HG03108 (cell line): Measurements from ENCODE around the gene DNMT3A.

ENCODE experiments used
- ATAC-seq: cut with Tn5 transposase; IDR thresholded peaks from one replicate; pipeline ENCODE4 v1.9.1; 2021; ENCODE audit warnings: moderate library complexity; ENCODE audit not compliant: unreplicated experiment

Gene DNMT3A

GRCh38 chr2:25347205-25347815 is 5.6 kb upstream of the DNMT3A start:
- ATAC-seq = no peak

DNA sequence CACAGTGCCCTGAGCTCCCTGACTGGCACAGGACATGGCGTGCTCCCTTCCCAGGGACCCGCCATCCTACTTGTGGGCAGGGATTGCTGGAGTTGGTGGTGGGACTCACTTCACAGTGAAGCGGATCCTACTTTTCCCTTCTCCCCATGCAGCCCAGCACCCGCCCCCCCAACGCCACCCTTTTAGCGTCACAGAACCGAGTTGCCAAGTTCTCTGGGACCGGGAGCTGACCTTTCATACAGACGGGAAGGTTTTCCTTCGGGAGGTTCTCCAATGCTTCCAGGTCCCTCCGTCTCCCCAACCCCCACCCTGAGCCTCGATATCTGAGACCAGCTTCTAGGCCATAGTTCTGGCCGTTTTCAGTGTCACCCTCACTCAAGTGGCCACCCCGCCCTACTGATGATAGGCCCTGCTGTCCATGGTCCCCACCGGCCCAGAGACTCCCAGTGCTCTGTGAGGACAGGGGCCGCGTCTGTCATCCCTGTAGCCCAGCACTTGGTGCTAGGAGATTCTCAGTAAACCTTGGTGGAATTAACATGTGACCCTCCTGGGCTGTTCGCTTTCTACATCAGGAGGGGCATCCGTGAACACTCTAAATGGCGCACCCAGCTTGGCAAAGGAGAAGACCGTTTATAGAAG is 1.6 kb upstream of the DNMT3A start:
- ATAC-seq = no peak

DNA sequence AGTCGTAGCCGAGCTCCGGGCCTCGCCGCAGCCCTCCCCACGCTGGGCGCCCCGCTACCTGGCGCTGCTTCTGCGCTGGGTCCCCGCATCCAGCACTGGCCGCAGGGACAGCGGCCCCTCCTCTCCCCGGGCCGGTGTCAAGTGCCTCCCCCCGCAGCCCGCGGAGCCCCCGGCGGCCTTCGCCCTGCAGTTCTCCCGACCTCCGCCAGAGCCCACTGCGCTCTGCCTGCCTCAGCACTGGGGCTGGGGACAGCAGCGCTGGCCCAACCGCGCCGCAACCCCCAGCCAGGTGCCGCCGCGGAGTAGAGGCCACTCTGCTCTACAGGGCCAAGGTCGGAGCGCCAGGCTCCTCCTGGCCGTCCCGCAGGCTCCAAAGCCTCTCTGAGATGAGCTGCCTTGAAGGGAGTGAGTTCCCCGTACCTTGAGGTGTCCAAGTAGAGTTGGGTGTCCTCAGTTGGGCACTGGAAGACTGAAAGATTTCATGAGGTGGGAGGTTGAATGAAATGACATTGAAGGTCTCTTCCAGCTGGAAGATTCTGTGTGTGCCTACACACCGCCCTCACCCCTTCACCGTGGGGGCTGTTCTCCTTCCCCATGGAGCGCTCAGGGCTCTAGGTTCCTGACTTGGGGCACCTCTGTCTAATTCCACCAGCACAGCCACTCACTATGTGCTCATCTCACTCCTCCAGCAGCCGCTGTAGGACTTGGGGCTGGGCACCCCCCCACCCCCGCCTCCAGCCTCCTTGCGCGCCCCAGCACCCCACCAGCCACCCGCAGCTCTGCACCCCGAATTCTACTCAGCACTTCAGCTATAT is 854 bp upstream of the DNMT3A start:
- peak; percentile 76 for ATAC-seq

- peak; percentile 16 for ATAC-seq
Measured at GRCh38 chr2:25341011-25341727, 556 bp downstream of the DNMT3A start.

DNA sequence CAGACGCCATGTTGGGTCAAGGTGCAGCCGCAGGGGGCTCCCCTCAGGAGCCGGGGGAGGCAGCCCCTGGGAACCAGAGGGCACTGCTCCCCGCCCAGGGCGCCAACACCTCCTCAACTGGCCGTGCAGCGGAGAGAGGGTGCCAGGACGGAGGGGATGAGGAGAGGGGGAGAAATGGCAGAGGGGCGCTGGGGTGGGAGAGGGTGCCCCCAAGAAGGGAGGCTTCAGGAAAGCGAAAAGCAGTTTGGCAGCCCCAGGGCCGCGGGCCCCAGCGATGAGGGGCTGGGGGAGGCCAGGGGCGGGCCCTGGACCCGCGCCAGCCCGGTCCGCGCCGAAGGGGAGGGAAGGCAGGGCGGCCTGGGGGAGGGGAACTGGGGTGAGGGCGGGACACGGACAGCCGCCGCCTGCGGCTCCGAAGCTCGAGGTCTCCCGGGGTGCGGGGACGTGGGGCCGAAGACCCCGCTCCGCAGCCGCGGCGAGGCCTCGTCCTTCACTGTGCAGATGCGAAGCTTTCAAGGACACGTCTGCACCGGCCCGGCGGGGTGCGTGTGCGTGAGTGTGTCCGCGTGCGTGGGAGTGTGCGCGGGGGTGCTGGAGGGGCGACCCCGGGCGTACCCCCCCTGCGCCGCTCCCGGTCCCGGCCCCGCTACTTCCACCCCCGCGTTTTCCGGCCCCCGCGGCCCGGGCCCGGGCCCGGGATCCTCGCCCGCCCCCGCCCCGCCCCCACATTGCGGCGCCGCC is 1.4 kb downstream of the DNMT3A start:
- ATAC-seq = no peak

DNA sequence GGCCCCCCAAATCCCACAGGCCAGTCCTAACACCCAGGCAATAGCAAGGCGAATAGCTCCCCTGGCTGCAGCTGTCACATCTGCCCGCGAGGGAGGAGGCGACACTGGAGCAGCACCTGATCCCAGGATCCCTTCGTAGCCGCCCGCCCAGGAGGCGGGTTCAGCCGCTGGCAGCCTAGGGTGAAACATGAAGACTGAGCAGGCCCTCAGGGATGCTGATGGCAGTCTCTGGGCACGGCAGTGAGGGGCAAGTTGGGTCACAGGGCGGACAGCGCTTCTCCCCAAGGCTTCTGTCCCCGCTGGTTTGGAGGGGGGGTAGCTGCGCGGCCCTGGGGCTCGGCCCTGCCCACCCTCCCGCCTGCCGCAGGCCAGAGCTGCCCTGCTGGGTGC is 1.9 kb downstream of the DNMT3A start:
- no peak for ATAC-seq

- ATAC-seq = no peak
Measured at GRCh38 chr2:25339211-25339674, 2.5 kb downstream of the DNMT3A start.

DNA sequence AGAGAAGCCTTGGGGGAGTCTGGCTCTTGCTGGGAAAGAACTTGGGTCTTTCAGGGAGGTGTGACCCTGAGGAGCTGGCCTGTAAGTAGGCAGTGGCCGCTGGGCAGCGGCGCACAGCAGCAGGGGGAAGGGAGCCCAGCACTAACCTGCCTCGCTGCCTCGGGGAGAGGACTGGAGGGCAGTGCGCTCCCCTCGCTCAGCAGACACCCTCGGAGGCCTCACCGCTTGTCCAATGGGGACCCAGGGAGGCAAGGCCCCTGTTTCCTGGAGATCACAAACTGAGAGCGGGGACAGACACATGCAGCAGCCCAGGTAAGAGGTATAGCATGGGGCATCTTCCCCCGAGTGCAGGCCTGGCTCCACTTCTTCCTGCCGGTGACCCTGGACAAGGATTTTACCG is 3.3 kb downstream of the DNMT3A start:
- no peak for ATAC-seq

DNA sequence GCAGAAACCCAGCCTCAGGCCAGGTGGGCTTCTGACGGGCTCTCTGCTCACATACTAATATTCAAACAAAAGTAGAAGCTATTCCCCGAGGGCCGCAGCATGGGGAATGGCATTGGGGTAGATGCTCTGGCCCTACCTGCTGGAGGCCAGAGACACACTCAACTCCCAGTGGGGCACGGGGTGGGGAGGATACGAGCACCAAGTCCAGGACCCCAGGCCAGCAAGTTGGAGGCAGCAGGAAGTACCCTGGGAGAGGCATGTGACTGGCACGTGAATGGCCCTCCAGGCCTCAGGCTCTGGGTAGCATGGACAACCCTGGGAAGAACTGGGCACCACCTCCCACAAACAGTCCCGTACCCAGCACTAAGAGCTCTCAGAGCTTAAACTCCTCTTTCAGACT is 3.8 kb downstream of the DNMT3A start:
- no peak for ATAC-seq

GRCh38 chr2:25337276-25337675 is 4.4 kb downstream of the DNMT3A start:
- no peak for ATAC-seq

GRCh38 chr2:25336383-25336841 is 5.3 kb downstream of the DNMT3A start:
- ATAC-seq = no peak

DNA sequence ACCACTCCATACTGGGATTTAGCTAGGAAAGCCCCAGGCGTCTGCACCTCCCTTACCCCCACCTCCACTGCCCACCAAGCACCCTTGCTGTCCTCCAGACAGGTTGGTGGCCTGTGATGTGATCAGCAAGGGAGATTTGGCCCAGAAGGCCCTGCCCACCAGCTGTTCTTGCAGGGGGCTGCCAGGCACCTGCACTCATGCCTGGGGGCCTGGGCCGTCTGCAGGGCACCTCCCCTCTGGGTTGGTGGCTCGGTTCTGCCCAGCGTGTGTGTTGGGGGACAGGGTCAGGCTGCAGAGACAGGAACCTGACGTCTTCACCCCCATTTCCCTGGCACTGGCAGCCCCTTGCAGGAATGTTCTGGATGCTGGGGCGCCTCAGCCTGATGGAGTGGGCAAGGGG is 5.8 kb downstream of the DNMT3A start:
- ATAC-seq = no peak

GRCh38 chr2:25335204-25335603 is 6.5 kb downstream of the DNMT3A start:
- no peak for ATAC-seq

- ATAC-seq = no peak
Measured at GRCh38 chr2:25334482-25334881, 7.2 kb downstream of the DNMT3A start.

DNA sequence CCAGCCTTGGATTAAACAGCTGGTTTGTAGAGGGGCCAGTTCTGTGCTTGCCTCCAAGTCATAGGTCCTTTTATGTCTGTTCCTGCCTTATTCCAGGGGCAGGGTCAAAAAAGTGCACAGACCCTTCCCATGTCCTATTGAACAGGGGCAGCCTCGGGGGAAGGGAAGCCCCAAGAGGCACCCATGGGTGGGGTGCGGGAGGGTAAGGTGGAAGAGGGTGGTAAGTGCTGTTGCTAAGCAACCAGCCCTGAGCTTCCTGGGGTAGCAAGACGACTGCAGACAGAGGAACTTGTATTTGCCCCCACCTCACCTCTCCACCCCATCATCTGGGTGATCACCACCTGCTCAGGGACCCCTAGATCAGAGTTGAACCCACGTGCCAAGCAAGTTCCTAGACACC is 7.7 kb downstream of the DNMT3A start:
- no peak for ATAC-seq

GRCh38 chr2:25332571-25332970 is 9.2 kb downstream of the DNMT3A start:
- no peak for ATAC-seq

GRCh38 chr2:25331686-25332365 is 9.9 kb downstream of the DNMT3A start:
- no peak for ATAC-seq

DNA sequence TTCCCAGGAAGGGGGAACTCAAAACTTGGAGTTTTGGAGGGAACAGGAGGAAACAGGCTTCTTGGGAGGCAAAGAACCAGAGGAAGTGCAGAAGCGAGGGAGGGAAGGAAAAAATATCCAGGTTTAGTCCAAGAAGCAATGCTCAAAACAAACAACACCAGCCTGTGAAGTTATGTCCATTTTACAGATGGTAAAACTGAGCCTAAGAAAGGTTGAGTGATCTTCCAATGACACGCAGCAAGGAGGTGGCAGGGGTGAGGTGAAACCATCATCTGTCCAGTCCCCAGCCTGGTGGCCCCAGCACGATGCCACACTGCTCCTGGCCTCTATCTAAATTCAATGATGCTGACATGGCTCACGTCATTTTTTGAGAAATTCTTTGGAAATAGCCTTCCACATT is 10.8 kb downstream of the DNMT3A start:
- no peak for ATAC-seq

DNA sequence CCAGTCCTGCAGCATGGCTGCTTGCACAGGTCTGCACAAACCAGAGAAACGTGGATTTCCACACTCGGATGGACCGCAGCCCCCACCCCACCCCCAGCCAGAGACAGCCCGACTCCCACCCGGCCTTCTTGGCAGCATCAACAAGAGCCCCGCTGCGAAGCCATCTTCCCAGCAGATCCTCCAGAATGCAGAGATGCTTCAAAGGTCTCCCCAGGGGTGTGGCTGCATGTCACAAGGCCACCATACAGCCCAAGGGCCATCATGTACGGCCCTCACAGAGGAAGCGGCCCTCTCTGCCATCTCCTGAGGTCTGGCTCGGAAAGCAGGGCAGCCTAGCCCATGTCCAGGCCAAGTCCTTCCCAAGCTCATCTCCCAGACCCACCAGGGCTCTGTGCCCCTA is 11.5 kb downstream of the DNMT3A start:
- ATAC-seq = no peak
